Astrocyte of the spinal cord (primary cell): ENCODE results near the gene ALDH6A1.

Experiments used
- DNase-seq: peaks from one replicate; pipeline ENCODE4 v3.0.0; 2011; ENCODE audit warnings: low read depth, low spot score
- H3K4me3 ChIP-seq: 2 replicates; pipeline ENCODE4 v1.5.1; 2011; ENCODE audit warnings: low read depth, mild to moderate bottlenecking, low read length, moderate library complexity
- in situ Hi-C: cut with HindIII; loops from 2 replicates; pipeline ENCODE4 v1.10.0; 2017; ENCODE audit warnings: low sequenced_read_pairs
- TF ChIP-seq, protein P1 (sequence below): IDR thresholded peaks from 2 replicates; pipeline ENCODE4 v1.5.1; 2012; ENCODE audit warnings: low read depth, mild to moderate bottlenecking, low read length, inconsistent platforms

Gene ALDH6A1

DNA sequence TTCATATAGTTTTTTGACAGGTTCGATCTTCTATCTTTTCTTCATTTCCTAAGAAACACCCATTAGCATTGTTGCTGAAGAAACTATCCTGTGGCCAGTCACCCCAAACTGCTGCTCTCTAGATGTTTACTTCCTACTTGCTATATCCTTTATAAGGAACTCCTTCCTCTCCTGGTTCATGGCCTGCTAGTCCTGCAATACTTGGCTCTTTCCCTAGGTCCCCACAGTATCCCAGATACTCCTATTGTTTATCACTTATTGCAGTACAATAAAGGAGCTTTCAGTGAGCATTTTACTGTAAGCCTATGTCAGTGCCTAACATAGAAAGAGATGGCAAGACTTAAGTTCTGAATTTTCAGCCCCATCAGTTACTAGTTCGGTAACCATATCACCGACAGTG lies 2.8 kb downstream of the ALDH6A1 start:
- in situ Hi-C loops, result no loop called here
- no peak for DNase-seq
- H3K4me3 ChIP-seq, result no peak overlapping the region
- TF ChIP-seq, protein P1, sequence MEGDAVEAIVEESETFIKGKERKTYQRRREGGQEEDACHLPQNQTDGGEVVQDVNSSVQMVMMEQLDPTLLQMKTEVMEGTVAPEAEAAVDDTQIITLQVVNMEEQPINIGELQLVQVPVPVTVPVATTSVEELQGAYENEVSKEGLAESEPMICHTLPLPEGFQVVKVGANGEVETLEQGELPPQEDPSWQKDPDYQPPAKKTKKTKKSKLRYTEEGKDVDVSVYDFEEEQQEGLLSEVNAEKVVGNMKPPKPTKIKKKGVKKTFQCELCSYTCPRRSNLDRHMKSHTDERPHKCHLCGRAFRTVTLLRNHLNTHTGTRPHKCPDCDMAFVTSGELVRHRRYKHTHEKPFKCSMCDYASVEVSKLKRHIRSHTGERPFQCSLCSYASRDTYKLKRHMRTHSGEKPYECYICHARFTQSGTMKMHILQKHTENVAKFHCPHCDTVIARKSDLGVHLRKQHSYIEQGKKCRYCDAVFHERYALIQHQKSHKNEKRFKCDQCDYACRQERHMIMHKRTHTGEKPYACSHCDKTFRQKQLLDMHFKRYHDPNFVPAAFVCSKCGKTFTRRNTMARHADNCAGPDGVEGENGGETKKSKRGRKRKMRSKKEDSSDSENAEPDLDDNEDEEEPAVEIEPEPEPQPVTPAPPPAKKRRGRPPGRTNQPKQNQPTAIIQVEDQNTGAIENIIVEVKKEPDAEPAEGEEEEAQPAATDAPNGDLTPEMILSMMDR, result no peak

DNA sequence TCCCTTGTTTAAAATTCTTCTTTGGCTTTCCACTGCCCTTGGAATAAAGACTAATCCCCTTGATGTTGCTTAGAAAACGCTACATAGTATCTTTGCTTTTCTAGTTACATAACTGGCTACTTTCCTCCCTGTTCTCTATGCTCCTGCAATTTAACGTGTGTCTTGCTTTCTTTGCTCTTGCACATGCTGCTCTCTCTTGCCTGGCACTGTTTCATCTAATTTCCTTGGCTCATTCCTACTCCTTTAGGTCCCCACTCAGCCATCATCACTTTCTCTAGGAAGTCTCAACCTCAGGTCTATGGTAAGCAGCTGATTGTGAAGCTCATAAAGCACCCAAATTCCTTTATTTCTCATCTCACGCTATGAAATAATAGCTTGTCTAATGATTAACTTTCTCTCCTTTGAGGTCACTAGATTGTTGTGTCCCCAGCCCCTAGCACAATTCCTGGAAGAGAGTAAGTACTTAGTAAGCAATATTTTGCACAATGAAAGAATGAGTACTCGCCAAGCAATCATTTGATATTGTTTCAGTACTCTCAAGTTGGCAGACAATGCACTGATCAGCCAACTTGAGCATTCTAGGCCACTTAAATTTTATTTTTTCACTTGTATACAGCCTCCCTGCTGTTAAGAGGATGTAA lies 3.3 kb downstream of the ALDH6A1 start:
- no peak overlapping the region for H3K4me3 ChIP-seq
- DNase-seq, result no peak
- in situ Hi-C loops, result no loop called here
- TF ChIP-seq, protein P1, result no peak

DNA sequence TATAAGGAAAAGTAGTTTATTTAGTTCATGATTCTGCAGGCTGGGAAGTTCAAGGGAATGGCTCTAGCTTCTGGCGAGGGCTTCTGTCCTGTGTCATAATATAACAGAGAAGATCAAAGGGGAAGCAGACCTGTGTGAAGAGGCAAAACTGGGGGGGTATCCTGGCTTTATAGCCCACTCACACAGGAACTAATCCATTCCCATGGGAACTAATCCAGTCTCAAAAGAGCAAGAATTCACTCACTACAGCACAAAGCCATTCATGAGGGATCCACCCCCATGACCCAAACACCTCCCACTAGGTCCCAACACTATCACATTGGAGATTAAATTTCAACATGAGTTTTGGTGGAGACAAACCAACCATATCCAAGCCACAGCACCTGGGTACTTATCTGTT lies 6.9 kb downstream of the ALDH6A1 start:
- TF ChIP-seq, protein P1, result no peak
- in situ Hi-C loops, result no loop called here
- H3K4me3 ChIP-seq, result no peak overlapping the region
- DNase-seq, result no peak

DNA sequence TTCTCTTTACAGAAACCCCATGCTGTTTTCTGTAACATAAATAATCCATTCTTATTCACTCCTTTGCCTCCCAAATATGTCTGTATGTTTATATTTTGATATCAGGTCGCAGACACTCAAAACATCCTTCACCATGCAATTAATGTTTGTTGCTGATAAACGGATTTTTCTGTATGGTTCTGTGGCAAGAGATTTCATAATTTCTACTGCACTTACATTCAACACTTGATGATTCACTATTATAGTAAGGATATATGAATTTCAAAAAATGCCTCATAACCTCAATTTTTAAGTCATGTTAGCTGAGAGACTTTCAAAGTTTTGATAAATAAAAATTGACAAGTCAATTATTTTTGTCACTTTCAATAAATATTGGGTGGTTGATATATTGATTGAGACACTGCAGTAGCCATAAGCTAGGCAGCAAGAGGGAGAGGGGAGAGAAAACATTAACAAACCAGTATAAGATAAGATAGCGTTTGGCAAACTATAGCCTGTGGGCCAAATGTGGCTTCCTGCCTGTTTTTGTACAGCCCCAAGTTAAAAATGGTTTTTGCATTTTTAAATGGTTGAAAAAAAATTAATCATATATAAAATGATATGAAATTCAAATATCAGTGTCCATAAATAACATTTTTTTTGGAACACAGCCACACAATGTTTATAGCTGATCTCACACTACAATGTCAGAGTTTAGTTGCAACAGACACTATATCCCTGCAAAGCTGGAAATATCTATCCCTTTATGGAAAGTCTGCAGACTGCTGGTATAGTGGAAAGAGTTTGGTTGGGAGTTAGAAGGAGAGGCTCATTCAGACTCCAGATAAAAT lies 18.3 kb downstream of the ALDH6A1 start:
- in situ Hi-C loops, result no loop called here
- TF ChIP-seq, protein P1, result no peak
- DNase-seq, result no peak
- no peak overlapping the region for H3K4me3 ChIP-seq

DNA sequence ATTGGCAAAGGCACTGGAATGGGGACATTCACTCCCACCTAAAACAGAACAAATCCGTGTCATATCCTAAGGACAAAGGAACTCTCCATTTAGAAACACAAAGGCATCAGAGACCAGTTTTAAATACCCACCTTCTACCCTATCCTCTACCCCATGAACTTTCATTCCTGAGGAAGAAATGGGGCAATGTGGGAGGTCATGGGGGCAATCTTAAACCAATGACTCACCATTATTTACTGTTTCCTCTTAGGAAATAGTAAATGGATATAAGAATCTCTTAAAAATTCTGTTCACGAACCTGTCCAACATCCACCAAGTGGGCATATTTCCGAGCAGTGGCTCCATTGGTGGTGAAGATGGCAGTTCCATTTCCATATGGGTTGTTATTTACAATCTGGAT lies 19.4 kb downstream of the ALDH6A1 start:
- no peak overlapping the region for H3K4me3 ChIP-seq
- in situ Hi-C loops, result no loop called here
- TF ChIP-seq, protein P1, result no peak
- no peak for DNase-seq

DNA sequence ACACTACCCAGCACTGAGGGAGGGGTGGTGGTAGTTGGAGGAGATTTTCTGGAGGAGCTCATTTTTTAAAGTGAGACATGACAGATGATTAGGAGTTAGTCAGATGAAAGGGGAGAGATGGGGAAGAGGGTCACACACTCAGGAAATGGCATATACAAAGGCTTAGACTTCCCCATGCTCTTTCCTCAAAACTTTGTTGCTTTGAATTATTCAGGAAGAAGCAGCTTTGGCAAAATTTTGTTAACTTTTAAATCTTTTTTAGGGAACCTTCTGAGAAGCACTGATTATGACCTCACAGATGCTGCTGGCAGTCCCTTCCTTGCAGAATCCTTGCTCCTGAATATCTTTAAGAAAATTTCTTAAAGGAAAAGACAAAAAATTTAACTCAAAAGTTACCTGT lies 19.8 kb downstream of the ALDH6A1 start:
- TF ChIP-seq, protein P1, result no peak
- in situ Hi-C loops, result no loop called here
- H3K4me3 ChIP-seq, result no peak overlapping the region
- no peak for DNase-seq
